ENCODE results near the gene TRPM8. TPM values are rescaled to one million over a fixed set of nuclear protein-coding genes. Genes with fewer than 3 reads are reported as not detected.

Gene TRPM8
- total RNA-seq, 2 donors from 2014 or later: 71.1 to 71.3 TPM

- WGBS: 71% methylated on average over 4 of the region's 4 CpGs
- no peak for DNase-seq (ENCODE audit: low spot score)
- no peaks in the 10 kb centered on the region for H3K36me3 ChIP-seq
- intact Hi-C loops (cut with DNase I): no loop called here
- TF ChIP-seq POLR2A (IDR thresholded peaks at IDR 0.05): no peak
- no peak for TF ChIP-seq POLR2AphosphoS5 (IDR thresholded peaks at IDR 0.05)
- TF ChIP-seq CTCF (IDR thresholded peaks at IDR 0.05): no peak
- no peak overlapping the region for H3K27ac ChIP-seq
- H3K27me3 ChIP-seq (replicated peaks; ENCODE audit: insufficient read depth): no peaks in the 10 kb centered on the region
- H3K9me3 ChIP-seq: no peaks in the 10 kb centered on the region
- no peak overlapping the region for H3K4me3 ChIP-seq
- no peaks in the 10 kb centered on the region for H3K4me1 ChIP-seq (replicated peaks)
These were observed 134.3 kb downstream of the TRPM8 start for GRCh38 chr2:234051374-234052070.

GRCh38 chr2:234058881-234059280 is 141.7 kb downstream of the TRPM8 start:
- Histone ChIP-seq H3K4me3 (no peak overlapping the region), H3K4me1 (replicated peaks) (no peaks in the 10 kb centered on the region), H3K36me3 (no peaks in the 10 kb centered on the region), H3K9me3 (no peaks in the 10 kb centered on the region), H3K27ac (no peak overlapping the region), H3K27me3 (replicated peaks; ENCODE audit: insufficient read depth) (no peaks in the 10 kb centered on the region)
- intact Hi-C loops (cut with DNase I): no loop called here
- 87% methylated on average over 4 of the region's 4 CpGs for WGBS
- DNase-seq (ENCODE audit: low spot score): no peak
- TF ChIP-seq POLR2A (IDR thresholded peaks at IDR 0.05) (no peak), POLR2AphosphoS5 (IDR thresholded peaks at IDR 0.05) (no peak), CTCF (IDR thresholded peaks at IDR 0.05) (no peak)

- H3K27ac ChIP-seq: no peak overlapping the region
- intact Hi-C loops (cut with DNase I): no loop called here
- H3K36me3 ChIP-seq: no peaks in the 10 kb centered on the region
- no peak overlapping the region for H3K4me3 ChIP-seq
- WGBS: 71% methylated on average over 8 of the region's 8 CpGs
- TF ChIP-seq POLR2AphosphoS5 (IDR thresholded peaks at IDR 0.05): no peak
- no peak for TF ChIP-seq POLR2A (IDR thresholded peaks at IDR 0.05)
- no peaks in the 10 kb centered on the region for H3K27me3 ChIP-seq (replicated peaks; ENCODE audit: insufficient read depth)
- DNase-seq (ENCODE audit: low spot score): no peak
- no peaks in the 10 kb centered on the region for H3K9me3 ChIP-seq
- no peaks in the 10 kb centered on the region for H3K4me1 ChIP-seq (replicated peaks)
These were observed 143.1 kb downstream of the TRPM8 start for GRCh38 chr2:234060236-234060635.

DNA sequence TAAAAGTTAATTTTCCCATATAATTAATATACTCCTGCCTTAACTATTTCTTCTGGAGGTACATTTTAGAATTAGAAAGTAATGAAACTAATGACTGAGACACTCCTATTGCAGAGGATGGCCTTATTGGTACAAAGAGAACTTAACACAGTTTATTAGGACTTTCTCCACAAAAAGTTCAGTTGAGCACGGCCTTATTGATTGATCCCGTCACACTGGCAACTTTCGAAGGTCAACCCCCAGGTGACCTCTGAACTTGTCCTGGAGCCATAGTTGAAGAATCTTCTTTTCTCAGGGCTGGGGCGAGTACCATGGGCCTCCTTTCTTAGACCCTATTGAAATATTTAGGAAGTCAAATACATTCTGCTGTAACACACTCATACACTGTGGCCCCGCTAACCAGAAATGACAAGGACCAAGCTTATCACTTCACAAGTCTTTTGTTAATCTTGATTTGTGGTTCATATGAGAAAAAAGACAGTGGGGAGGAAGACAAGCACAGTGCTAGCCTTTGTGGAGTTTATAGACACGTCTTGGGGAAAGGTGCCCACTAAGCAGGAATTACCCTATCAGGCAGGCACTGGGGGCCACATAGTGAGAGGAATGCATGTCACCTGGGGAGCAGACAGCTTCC is 144.6 kb downstream of the TRPM8 start:
- DNase-seq (ENCODE audit: low spot score): no peak
- intact Hi-C loops (cut with DNase I): no loop called here
- no peaks in the 10 kb centered on the region for H3K27me3 ChIP-seq (replicated peaks; ENCODE audit: insufficient read depth)
- H3K4me3 ChIP-seq: no peak overlapping the region
- no peak overlapping the region for H3K27ac ChIP-seq
- H3K9me3 ChIP-seq: no peaks in the 10 kb centered on the region
- H3K36me3 ChIP-seq: no peaks in the 10 kb centered on the region
- no peaks in the 10 kb centered on the region for H3K4me1 ChIP-seq (replicated peaks)
- TF ChIP-seq POLR2AphosphoS5 (IDR thresholded peaks at IDR 0.05): no peak
- no peak for TF ChIP-seq POLR2A (IDR thresholded peaks at IDR 0.05)
- TF ChIP-seq CTCF (IDR thresholded peaks at IDR 0.05): no peak
- WGBS: 86% methylated on average over 6 of the region's 6 CpGs

GRCh38 chr2:234066587-234066986 is 149.4 kb downstream of the TRPM8 start:
- H3K4me3 ChIP-seq: no peak overlapping the region
- H3K4me1 ChIP-seq (replicated peaks): no peaks in the 10 kb centered on the region
- no peaks in the 10 kb centered on the region for H3K9me3 ChIP-seq

More at GRCh38 chr2:234066587-234066986, 149.4 kb downstream of the TRPM8 start:
- no peak for TF ChIP-seq POLR2A (IDR thresholded peaks at IDR 0.05)
- no peak for TF ChIP-seq CTCF (IDR thresholded peaks at IDR 0.05)
- TF ChIP-seq POLR2AphosphoS5 (IDR thresholded peaks at IDR 0.05): no peak
- intact Hi-C loops (cut with DNase I): no loop called here
- Histone ChIP-seq H3K27ac (no peak overlapping the region), H3K27me3 (replicated peaks; ENCODE audit: insufficient read depth) (no peaks in the 10 kb centered on the region), H3K36me3 (no peaks in the 10 kb centered on the region)
- 73% methylated on average over 2 of the region's 2 CpGs for WGBS
- no peak for DNase-seq (ENCODE audit: low spot score)

Other genes starting within 250 kb of the TRPM8 start
- gene UGT1A9, start 245.5 kb upstream of the TRPM8 start, total RNA-seq: not detected
- gene UGT1A7, start 235.5 kb upstream of the TRPM8 start, total RNA-seq: under 1 TPM in 1 of 2 donors, not detected in 1; 0.46 TPM
- 1 to 10 TPM in 1 of 2 donors, under 1 TPM in 1; 0.85 to 6.6 TPM for gene UGT1A6, start 224.5 kb upstream of the TRPM8 start, total RNA-seq
- gene UGT1A5, start 204.5 kb upstream of the TRPM8 start, total RNA-seq: under 1 TPM in 1 of 2 donors, not detected in 1; 0.41 TPM
- not detected for gene UGT1A4, start 198.6 kb upstream of the TRPM8 start, total RNA-seq
- gene UGT1A3, start 188.3 kb upstream of the TRPM8 start, total RNA-seq: under 1 TPM in 1 of 2 donors, not detected in 1; 0.64 TPM
- gene UGT1A1, start 157.1 kb upstream of the TRPM8 start, total RNA-seq: under 1 TPM; 0.11 to 0.32 TPM
- gene MROH2A, start 139.0 kb upstream of the TRPM8 start, total RNA-seq: 1 to 10 TPM in 1 of 2 donors, not detected in 1; 2.3 TPM
- 1 to 10 TPM; 1.7 to 4.2 TPM for gene HJURP, start 62.8 kb upstream of the TRPM8 start, total RNA-seq
- not detected for gene SPP2, start 133.3 kb downstream of the TRPM8 start, total RNA-seq

All from prostate gland (tissue), 2 donors.